Upper lobe of left lung (tissue), 6 donors: ENCODE results near the gene PDCL2. TPM values are rescaled to one million over a fixed set of nuclear protein-coding genes. Genes with fewer than 3 reads are reported as not detected.

Source experiments
- ATAC-seq, 2 donors: fragments of 200-7000 bp; cut with Tn5 transposase; one replicate each; pipeline ENCODE4 v1.9.1; 2022; ENCODE audit warnings: mild to moderate bottlenecking in 2 of 2, moderate library complexity in 2 of 2; ENCODE audit not compliant: low FRiP score in 2 of 2
- DNase-seq, 2 donors: peaks; one replicate each; pipeline ENCODE4 v3.0.0-alpha.2; 2019 to 2020
- H3K27ac ChIP-seq, 4 donors: fragments of 200-600 bp; sonication (generic); one replicate each; pipeline ENCODE4 v1.5.1; 2016 to 2019
- H3K27me3 ChIP-seq, 4 donors: fragments of 200-600 bp; sonication (generic); one replicate each; pipeline ENCODE4 v1.5.1; 2017 to 2019
- H3K36me3 ChIP-seq, 4 donors: fragments of 200-600 bp; sonication (generic); one replicate each; pipeline ENCODE4 v1.5.1; 2016 to 2019
- H3K4me1 ChIP-seq, 4 donors: fragments of 200-600 bp; sonication (generic); one replicate each; pipeline ENCODE4 v1.5.1; 2018 to 2019
- H3K4me3 ChIP-seq, 4 donors: fragments of 200-600 bp; sonication (generic); one replicate each; pipeline ENCODE4 v1.5.1; 2017 to 2019; ENCODE audit warnings: mild to moderate bottlenecking in 2 of 4, moderate library complexity in 1 of 4
- H3K9me3 ChIP-seq, 4 donors: fragments of 200-600 bp; sonication (generic); one replicate each; pipeline ENCODE4 v1.5.1; 2018 to 2019
- EP300 ChIP-seq, 4 donors: sonication (generic); formaldehyde crosslinking; IDR thresholded peaks; one replicate each; pipeline ENCODE4 v1.5.1; 2017; ENCODE audit warnings: antibody characterized with exemption in 4 of 4, control low read depth in 2 of 4
- POLR2A ChIP-seq, 4 donors: fragments of 450-650 bp; IDR thresholded peaks; one replicate each; pipeline ENCODE4 v1.5.1; 2016 to 2017; ENCODE audit warnings: antibody characterized with exemption in 4 of 4, mild to moderate bottlenecking in 2 of 4
- POLR2AphosphoS5 ChIP-seq, 2 donors: sonication (generic); formaldehyde crosslinking; IDR thresholded peaks; one replicate each; pipeline ENCODE4 v1.5.1; 2017; ENCODE audit warnings: antibody characterized with exemption in 2 of 2
- WGBS, 2 donors: methylation state at CpG; one replicate each; pipeline ENCODE4 v1.1.5; 2017 to 2018; 5-methylcytosine and 5-hydroxymethylcytosine counted together
- total RNA-seq, 6 donors: library from RNA; depleted of rRNA in 4 of 6; stranded (reverse); fragments of >200 nt in 4 of 6; gene quantifications; one replicate each; pipeline versions ENCODE4 v1.1.0 to v1.2.1, GENCODE V29; 2016 to 2021
- TF ChIP-seq, protein P1 (sequence below), 6 experiments: fragments of 450-650 bp in 4 of 6; fragments of 200-600 bp in 2 of 6; sonication (generic) in 2 of 6; IDR thresholded peaks; one replicate each; pipeline ENCODE4 v1.5.1; 2016 to 2019; ENCODE audit warnings: antibody characterized with exemption in 6 of 6
- donor health status: DM: no; HTN: no; CAD: no; lungs with moderate emphysema.
- donor health status: DM: no; HTN: yes; CAD: no; lungs with severe emphysema.

PDCL2 gene
- total RNA-seq, 6 donors from 2014 or later = not detected

DNA sequence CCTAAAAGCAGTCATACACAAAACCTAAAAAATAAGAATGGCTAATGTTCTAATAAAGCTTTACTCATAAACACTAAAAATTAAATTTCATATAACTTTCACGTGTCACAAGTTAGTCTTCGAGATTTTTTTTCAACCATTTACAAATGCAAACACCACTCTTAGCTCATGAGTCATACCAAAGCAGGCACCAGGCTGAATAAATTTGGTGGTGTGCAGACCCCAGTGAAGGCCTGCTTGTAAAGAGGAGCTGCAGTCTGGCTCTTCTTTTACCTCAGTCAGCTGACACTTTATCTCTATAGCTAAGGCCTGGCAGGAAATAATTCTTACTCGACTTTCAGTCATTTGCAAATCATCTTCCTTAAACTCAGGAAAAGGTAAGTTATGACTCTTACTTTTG, 82.8 kb downstream of the PDCL2 start:
- WGBS, 2 donors = 70 to 72% methylated on average over 3 of the region's 3 CpGs
- no peak overlapping the region for H3K4me3 ChIP-seq
- H3K4me1 ChIP-seq = no peaks in the 10 kb centered on the region
- ATAC-seq (no peak), DNase-seq (no peak)
- no peaks in the 10 kb centered on the region for H3K9me3 ChIP-seq
- no peak overlapping the region for H3K27ac ChIP-seq
- peaks cover 0 to 4% (median 0%) of the 10 kb centered on the region in 4 donors for H3K36me3 ChIP-seq
- H3K27me3 ChIP-seq = no peaks in the 10 kb centered on the region
- no peak for TF ChIP-seq EP300 (IDR thresholded peaks at IDR 0.05)
- TF ChIP-seq POLR2AphosphoS5 (IDR thresholded peaks at IDR 0.05) = no peak
- TF ChIP-seq, protein P1, sequence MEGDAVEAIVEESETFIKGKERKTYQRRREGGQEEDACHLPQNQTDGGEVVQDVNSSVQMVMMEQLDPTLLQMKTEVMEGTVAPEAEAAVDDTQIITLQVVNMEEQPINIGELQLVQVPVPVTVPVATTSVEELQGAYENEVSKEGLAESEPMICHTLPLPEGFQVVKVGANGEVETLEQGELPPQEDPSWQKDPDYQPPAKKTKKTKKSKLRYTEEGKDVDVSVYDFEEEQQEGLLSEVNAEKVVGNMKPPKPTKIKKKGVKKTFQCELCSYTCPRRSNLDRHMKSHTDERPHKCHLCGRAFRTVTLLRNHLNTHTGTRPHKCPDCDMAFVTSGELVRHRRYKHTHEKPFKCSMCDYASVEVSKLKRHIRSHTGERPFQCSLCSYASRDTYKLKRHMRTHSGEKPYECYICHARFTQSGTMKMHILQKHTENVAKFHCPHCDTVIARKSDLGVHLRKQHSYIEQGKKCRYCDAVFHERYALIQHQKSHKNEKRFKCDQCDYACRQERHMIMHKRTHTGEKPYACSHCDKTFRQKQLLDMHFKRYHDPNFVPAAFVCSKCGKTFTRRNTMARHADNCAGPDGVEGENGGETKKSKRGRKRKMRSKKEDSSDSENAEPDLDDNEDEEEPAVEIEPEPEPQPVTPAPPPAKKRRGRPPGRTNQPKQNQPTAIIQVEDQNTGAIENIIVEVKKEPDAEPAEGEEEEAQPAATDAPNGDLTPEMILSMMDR (IDR thresholded peaks at IDR 0.05) = no peak
- TF ChIP-seq POLR2A (IDR thresholded peaks at IDR 0.05) = no peak

- ATAC-seq (no peak), DNase-seq (no peak)
- TF ChIP-seq POLR2AphosphoS5 (IDR thresholded peaks at IDR 0.05) (no peak), EP300 (IDR thresholded peaks at IDR 0.05) (no peak), POLR2A (IDR thresholded peaks at IDR 0.05) (no peak)
- TF ChIP-seq, protein P1 (IDR thresholded peaks at IDR 0.05) = no peak
- no peaks in the 10 kb centered on the region for H3K27me3 ChIP-seq
- no peak overlapping the region for H3K27ac ChIP-seq
- WGBS, 2 donors = 61 to 71% methylated on average over 1 of the region's 1 CpG
- H3K4me3 ChIP-seq = no peak overlapping the region
- H3K4me1 ChIP-seq = no peaks in the 10 kb centered on the region
- H3K9me3 ChIP-seq = no peaks in the 10 kb centered on the region
- peaks cover 0 to 4% (median 0%) of the 10 kb centered on the region in 4 donors for H3K36me3 ChIP-seq
Measured at GRCh38 chr4:55507612-55508011, 84.4 kb downstream of the PDCL2 start.

Other genes starting within 250 kb of the PDCL2 start
- gene SRD5A3, start 246.0 kb downstream of the PDCL2 start, total RNA-seq = 10 to 100 TPM in 4 of 6 donors, 1 to 10 TPM in 2; 7.2 to 21.4 (median 13.0) TPM
- gene TMEM165, start 196.3 kb downstream of the PDCL2 start, total RNA-seq = 100 to 1,000 TPM; 118 to 312 (median 231) TPM
- 10 to 100 TPM; 10.2 to 39.6 (median 22.2) TPM for gene CLOCK, start 45.3 kb downstream of the PDCL2 start, total RNA-seq
- gene NMU, start 44.1 kb upstream of the PDCL2 start, total RNA-seq = 1 to 10 TPM in 3 of 6 donors, not detected in 3; 1.6 to 3.2 (median 2.3) TPM
- gene EXOC1L, start 227.5 kb upstream of the PDCL2 start, total RNA-seq = not detected